ENCODE measurements around the gene PRR5L.

DNA sequence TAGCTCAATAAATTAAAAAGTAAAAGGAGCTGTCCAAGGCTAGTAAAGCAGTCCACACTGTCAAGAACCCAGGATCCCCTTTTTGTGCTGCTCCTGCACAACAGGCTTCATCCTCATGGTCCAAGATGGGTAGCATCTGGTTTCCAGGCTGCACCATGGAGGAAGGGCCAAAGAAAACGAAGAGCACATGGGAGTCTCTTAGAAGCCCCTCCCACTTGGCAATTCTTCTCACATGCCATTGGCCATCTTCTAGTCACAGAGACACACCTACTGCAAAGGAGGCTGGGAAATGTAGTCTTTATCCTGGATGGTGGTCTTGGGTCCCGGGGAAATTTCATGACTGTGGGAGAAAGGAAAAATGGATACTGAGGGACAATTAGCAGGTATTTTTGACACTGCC, 37.8 kb downstream of the PRR5L start:
- TF ChIP-seq CTCF (IDR thresholded peaks at IDR 0.05; ENCODE audit: low read length) (no peak), EZH2 (optimal IDR thresholded peaks at IDR 0.05; ENCODE audit: low read depth, low read length) (no peak), EZH2phosphoT487 (IDR thresholded peaks at IDR 0.05; ENCODE audit: low read length) (no peak)

Data from MM.1S (cell line).